ENCODE measurements around the gene UBL4B.

UBL4B gene

DNA sequence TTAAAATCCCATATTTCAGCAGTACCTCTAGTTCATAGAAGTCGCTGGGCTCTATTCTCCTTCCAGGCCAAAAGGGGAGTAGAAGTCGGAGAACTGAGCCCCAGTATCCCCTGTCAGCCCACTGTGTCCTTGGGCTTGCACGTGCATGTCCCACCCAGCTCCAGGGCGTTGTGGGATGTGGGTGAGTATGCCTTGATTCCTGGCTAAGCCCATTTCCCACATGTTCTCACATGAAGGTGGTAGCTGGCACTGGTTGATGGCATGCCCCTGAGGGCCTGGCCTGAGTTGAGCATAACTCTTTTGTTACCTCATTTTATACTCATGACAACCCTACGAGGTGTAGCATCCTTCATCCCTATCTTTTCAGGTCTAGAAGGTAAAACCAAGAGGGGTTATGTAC lies 46.0 kb downstream of the UBL4B start:
- no peak for DNase-seq (ENCODE audit: low read depth)

GRCh38 chr1:110159168-110159567 lies 46.9 kb downstream of the UBL4B start:
- DNase-seq (ENCODE audit: low read depth): no peak

DNA sequence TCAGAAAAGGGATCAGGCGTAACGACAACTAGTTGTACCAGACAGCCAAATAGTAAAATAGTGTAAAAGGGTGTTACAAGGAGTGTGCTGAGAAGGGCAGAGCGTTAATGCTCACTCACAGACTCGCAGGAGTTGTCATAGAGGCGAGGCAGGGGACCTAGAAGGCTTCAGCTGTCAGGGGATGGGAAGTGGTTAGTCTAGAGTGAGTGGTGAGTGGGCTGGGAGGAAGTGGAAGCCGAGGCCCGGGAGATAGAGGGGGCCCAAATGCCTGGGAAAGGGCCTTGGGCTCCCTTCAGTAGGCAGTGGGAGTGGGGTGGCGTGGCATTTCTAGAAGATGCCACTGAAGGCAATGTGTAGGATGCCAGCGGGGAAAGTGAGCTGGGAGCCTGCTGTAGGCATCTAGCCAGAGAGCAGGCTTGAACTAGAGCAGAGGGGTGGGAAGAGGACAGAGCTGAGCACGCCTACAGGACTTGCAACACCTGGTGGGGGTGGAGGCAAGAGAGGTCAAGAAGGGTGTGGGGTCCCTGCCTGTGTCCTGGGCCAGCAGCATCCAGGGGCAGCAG lies 48.4 kb downstream of the UBL4B start:
- DNase-seq (ENCODE audit: low read depth): no peak

DNA sequence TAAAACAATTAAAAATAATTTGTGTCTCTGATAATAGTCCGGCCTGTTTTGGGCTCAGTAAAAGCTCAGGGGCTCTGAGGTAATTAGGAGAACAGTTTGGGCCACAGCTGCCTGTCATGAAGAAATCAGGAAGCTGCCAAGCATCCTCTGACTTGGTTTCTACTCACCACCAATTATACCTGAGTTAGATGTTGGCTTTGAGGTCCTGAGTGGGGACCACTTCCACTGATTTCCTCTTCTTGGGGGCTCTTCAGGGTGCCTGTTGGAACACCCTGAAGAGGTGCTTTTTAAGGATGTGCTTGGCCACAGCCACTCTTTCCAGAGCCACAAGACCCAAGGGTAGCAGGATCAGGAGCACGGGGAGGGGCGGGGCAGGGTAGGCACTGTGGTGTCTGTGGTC lies 48.9 kb downstream of the UBL4B start:
- DNase-seq (ENCODE audit: low read depth): no peak

DNA sequence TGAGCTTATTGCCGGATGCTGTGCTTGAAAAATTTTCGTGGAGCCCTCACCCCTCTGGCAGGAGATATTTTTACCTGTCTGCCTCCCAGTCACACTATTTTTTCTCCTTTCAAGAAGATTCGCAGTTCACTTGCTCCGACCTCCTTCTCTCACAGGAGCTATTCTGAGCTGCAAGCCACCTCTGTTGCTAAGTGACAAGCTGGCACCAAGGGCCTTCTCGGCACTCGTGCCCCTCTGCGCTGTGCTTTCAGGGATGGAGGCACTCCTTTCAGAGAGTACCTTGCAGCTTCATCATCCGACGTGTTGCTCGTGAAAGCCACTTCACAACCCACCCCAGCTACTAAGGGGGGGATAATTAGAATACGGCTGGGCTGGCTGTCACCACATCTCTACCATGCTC lies 49.6 kb downstream of the UBL4B start:
- DNase-seq (ENCODE audit: low read depth): no peak
